Measurements from ENCODE around the gene PRKD1. TPM values are rescaled to one million over a fixed set of nuclear protein-coding genes. Genes with fewer than 3 reads are reported as not detected.

Gene PRKD1
- total and polyA plus RNA-seq, 10 of the 15 experiments (the other 5 are each of a cell fraction or from before 2014, with no cell fraction given) = 0.02 to 0.56 TPM; not detected in 8

GRCh38 chr14:29684926-29685325 lies 242.7 kb downstream of the PRKD1 start:
- ChIA-PET SMC1A (ENCODE audit: uncharacterized antibody, unreplicated experiment) (no interaction called here), RAD21 (ENCODE audit: unreplicated experiment) (no interaction called here), POLR2A (no interaction called here), CTCF (no interaction called here)
- Histone ChIP-seq H2AFZ (ENCODE audit: control insufficient read depth, low read depth, low read length) (no peak overlapping the region), H3K4me2 (ENCODE audit: control insufficient read depth, insufficient read depth) (no peak overlapping the region), H3K4me3 (no peak overlapping the region), H3K9ac (ENCODE audit: control insufficient read depth, insufficient read depth, low read length) (no peak overlapping the region), H3K27ac (ENCODE audit: control insufficient read depth, insufficient read depth) (no peak overlapping the region), H4K20me1 (ENCODE audit: control insufficient read depth, insufficient read depth) (no peaks in the 10 kb centered on the region), H3K9me3 (replicated peaks; ENCODE audit: control insufficient read depth, insufficient read depth, low read length) (no peaks in the 10 kb centered on the region), H3K27me3 (replicated peaks in 1 of 2; ENCODE audit: control insufficient read depth in 2 of 2, insufficient read depth in 2 of 2, low read length in 1 of 2) (no peaks in the 10 kb centered on the region), H3K4me1 (ENCODE audit: control insufficient read depth, insufficient read depth, low read length) (no peaks in the 10 kb centered on the region), H3K79me2 (ENCODE audit: control insufficient read depth, insufficient read depth, low read length) (no peaks in the 10 kb centered on the region), H3K36me3 (ENCODE audit: control insufficient read depth in 2 of 2, insufficient read depth in 2 of 2, low read length in 1 of 2) (no peaks in the 10 kb centered on the region)
- intact Hi-C loops (cut with micrococcal nuclease; ENCODE audit: unreplicated experiment) = no loop called here
- no peak for TF ChIP-seq RAD21 (IDR thresholded peaks at IDR 0.05; ENCODE audit: insufficient read depth, low read depth, low read length)
- TF ChIP-seq TCF12 (IDR thresholded peaks at IDR 0.05; ENCODE audit: low read depth, low read length) = no peak
- no peak for TF ChIP-seq MLLT1 (IDR thresholded peaks at IDR 0.05)
- TF ChIP-seq ZNF207 (IDR thresholded peaks at IDR 0.05; ENCODE audit: borderline replicate concordance) = no peak
- no peak for TF ChIP-seq WRNIP1 (IDR thresholded peaks at IDR 0.05; ENCODE audit: borderline replicate concordance, low read depth, low read length)
- TF ChIP-seq ZBTB11 (CRISPR knock-in tag; IDR thresholded peaks at IDR 0.05) = no peak
- TF ChIP-seq ASH2L (IDR thresholded peaks at IDR 0.05; ENCODE audit: borderline replicate concordance, low read depth) = no peak
- TF ChIP-seq YBX1 (IDR thresholded peaks at IDR 0.05) = no peak
- no peak for TF ChIP-seq NRF1 (conservative IDR thresholded peaks at IDR 0.05; ENCODE audit: low read depth, low read length)
- TF ChIP-seq RB1 (IDR thresholded peaks at IDR 0.05; ENCODE audit: borderline replicate concordance) = no peak
- TF ChIP-seq USF1 (IDR thresholded peaks at IDR 0.05; ENCODE audit: borderline replicate concordance, extremely low read length, insufficient read depth, low read depth, low read length) = no peak
- no peak for TF ChIP-seq TARDBP (IDR thresholded peaks at IDR 0.05; ENCODE audit: borderline replicate concordance)
- no peak for TF ChIP-seq SP1 (IDR thresholded peaks at IDR 0.05; ENCODE audit: low read depth, low read length)
- no peak for TF ChIP-seq ZNF622 (IDR thresholded peaks at IDR 0.05)
- TF ChIP-seq RCOR1 (conservative IDR thresholded peaks at IDR 0.05; ENCODE audit: low read depth, low read length) = no peak
- no peak for TF ChIP-seq ZNF24 (IDR thresholded peaks at IDR 0.05)
- TF ChIP-seq POU2F2 (IDR thresholded peaks at IDR 0.05; ENCODE audit: borderline replicate concordance, low read depth, low read length) = no peak
- in situ Hi-C loops (cut with MboI) = no loop called here
- no peak for ATAC-seq
- no TSS peak for BruUV-seq (replicated peaks)
- DNase-seq (ENCODE audit: low read depth, low spot score) = no peak
- FAIRE-seq = no peak
